ENCODE data around the gene CCNDBP1. TPM values are rescaled to one million over a fixed set of nuclear protein-coding genes. Genes with fewer than 3 reads are reported as not detected.
"Not testable (repeated sequence)": the region's sequence is repeated elsewhere in the genome, so short reads cannot be mapped to it uniquely, and the experiment has no call there.

The CCNDBP1 gene
- total RNA-seq, 1 experiment from 2014 or later = 34.1 TPM

- no peak overlapping the region for H4K8ac ChIP-seq (replicated peaks; ENCODE audit: insufficient read length, low read depth, low read length)
- no peak overlapping the region for H3K14ac ChIP-seq (ENCODE audit: insufficient read depth, low read length)
- TF ChIP-seq CTCF (conservative IDR thresholded peaks at IDR 0.05) = peak; percentile 86
- Mint-ChIP-seq H3K4me3 (no peak overlapping the region), H3K27me3 (ENCODE audit: low read depth) (peaks cover 4% of the 10 kb centered on the region), H3K4me1 (no peaks in the 10 kb centered on the region), H3K27ac (no peak overlapping the region), H3K36me3 (ENCODE audit: insufficient read depth in 1 of 3, low read depth in 3 of 3) (no peaks in the 10 kb centered on the region), H3K9me3 (no peaks in the 10 kb centered on the region)
- H2AFZ ChIP-seq (ENCODE audit: low read length) = no peak overlapping the region
- H3K4me2 ChIP-seq (ENCODE audit: insufficient read depth, insufficient read length, low read length) = no peak overlapping the region
- no peaks in the 10 kb centered on the region for H4K20me1 ChIP-seq (ENCODE audit: control insufficient read depth, insufficient read depth, insufficient read length)
- no peaks in the 10 kb centered on the region for H3K79me1 ChIP-seq (ENCODE audit: insufficient read depth, low read depth, low read length, poor library complexity, severe bottlenecking)
- H3K27ac ChIP-seq (ENCODE audit: insufficient read length, low read depth, low read length) = no peak overlapping the region
- H4K5ac ChIP-seq (ENCODE audit: insufficient read length, low read depth, low read length) = no peak overlapping the region
- peak; percentile 63 for DNase-seq
- no peak overlapping the region for H2AK5ac ChIP-seq (ENCODE audit: insufficient read length, low read length)
- H3K9ac ChIP-seq (ENCODE audit: extremely low read depth, insufficient read length, low read length) = no peak overlapping the region
- no peak overlapping the region for H3K18ac ChIP-seq (ENCODE audit: insufficient read length, low read depth, low read length)
- no peaks in the 10 kb centered on the region for H3K79me2 ChIP-seq (ENCODE audit: insufficient read depth, low read length)
- H2BK15ac ChIP-seq (ENCODE audit: low read depth, low read length) = no peak overlapping the region
- H3K23me2 ChIP-seq (ENCODE audit: insufficient read length, low read depth, low read length, poor library complexity, severe bottlenecking) = no peaks in the 10 kb centered on the region
- no peak overlapping the region for H4K91ac ChIP-seq (ENCODE audit: insufficient read length, low read depth, low read length)
- WGBS (ENCODE audit: extremely low coverage, insufficient read length, low lambda C conversion rate) = no CpG with 5 or more reads among the region's 16 CpGs
- H3K27me3 ChIP-seq (ENCODE audit: insufficient read depth, low read length) = no peaks in the 10 kb centered on the region
- no peaks in the 10 kb centered on the region for H3K4me1 ChIP-seq (ENCODE audit: insufficient read depth, low read length)
- H2BK20ac ChIP-seq (ENCODE audit: low read depth, low read length, poor library complexity, severe bottlenecking) = no peak overlapping the region
- no peak overlapping the region for H3K23ac ChIP-seq (ENCODE audit: insufficient read length, low read depth, low read length)
- no peak overlapping the region for H3K4ac ChIP-seq (ENCODE audit: low read depth, low read length)
- no peak overlapping the region for H3K56ac ChIP-seq (ENCODE audit: insufficient read length, low read depth, low read length)
- H3T11ph ChIP-seq (ENCODE audit: low read length) = no peak overlapping the region
- H2BK5ac ChIP-seq (ENCODE audit: insufficient read length, low read length) = no peak overlapping the region
- no peak overlapping the region for H2BK12ac ChIP-seq (ENCODE audit: insufficient read length, low read depth, low read length)
- no peaks in the 10 kb centered on the region for H3K9me3 ChIP-seq (ENCODE audit: control insufficient read depth, low read depth, low read length)
- H2BK120ac ChIP-seq (ENCODE audit: low read depth, low read length, poor library complexity, severe bottlenecking) = no peak overlapping the region
These were observed 40.2 kb downstream of the CCNDBP1 start for GRCh38 chr15:43225201-43225949.

- H2BK15ac ChIP-seq (ENCODE audit: low read depth, low read length); H3K4me1 ChIP-seq (ENCODE audit: insufficient read depth, low read length); H3K23me2 ChIP-seq (ENCODE audit: insufficient read length, low read depth, low read length, poor library complexity, severe bottlenecking); H3K27me3 Mint-ChIP-seq (ENCODE audit: low read depth); H4K5ac ChIP-seq (ENCODE audit: insufficient read length, low read depth, low read length); H3K27me3 ChIP-seq (ENCODE audit: insufficient read depth, low read length); H3K9ac ChIP-seq (ENCODE audit: extremely low read depth, insufficient read length, low read length); H2BK5ac ChIP-seq (ENCODE audit: insufficient read length, low read length); H3K27ac Mint-ChIP-seq; H2AK5ac ChIP-seq (ENCODE audit: insufficient read length, low read length); H3K27ac ChIP-seq (ENCODE audit: insufficient read length, low read depth, low read length); H4K8ac ChIP-seq (replicated peaks; ENCODE audit: insufficient read length, low read depth, low read length); H3K79me1 ChIP-seq (ENCODE audit: insufficient read depth, low read depth, low read length, poor library complexity, severe bottlenecking); H4K20me1 ChIP-seq (ENCODE audit: control insufficient read depth, insufficient read depth, insufficient read length); H3K18ac ChIP-seq (ENCODE audit: insufficient read length, low read depth, low read length); H3K4me3 Mint-ChIP-seq; H3K14ac ChIP-seq (ENCODE audit: insufficient read depth, low read length); H2BK20ac ChIP-seq (ENCODE audit: low read depth, low read length, poor library complexity, severe bottlenecking); H3K79me2 ChIP-seq (ENCODE audit: insufficient read depth, low read length); H3K36me3 Mint-ChIP-seq (ENCODE audit: insufficient read depth in 1 of 3, low read depth in 3 of 3); H3K9me3 ChIP-seq (ENCODE audit: control insufficient read depth, low read depth, low read length); H4K91ac ChIP-seq (ENCODE audit: insufficient read length, low read depth, low read length); H2AFZ ChIP-seq (ENCODE audit: low read length); H3K4me1 Mint-ChIP-seq; H3K4ac ChIP-seq (ENCODE audit: low read depth, low read length); H2BK12ac ChIP-seq (ENCODE audit: insufficient read length, low read depth, low read length); H3K4me2 ChIP-seq (ENCODE audit: insufficient read depth, insufficient read length, low read length); H3K56ac ChIP-seq (ENCODE audit: insufficient read length, low read depth, low read length); H3T11ph ChIP-seq (ENCODE audit: low read length); DNase-seq; H2BK120ac ChIP-seq (ENCODE audit: low read depth, low read length, poor library complexity, severe bottlenecking); H3K9me3 Mint-ChIP-seq; H3K23ac ChIP-seq (ENCODE audit: insufficient read length, low read depth, low read length): not testable (repeated sequence)
- WGBS (ENCODE audit: extremely low coverage, insufficient read length, low lambda C conversion rate) = no CpG with 5 or more reads among the region's 12 CpGs
These were observed 40.7 kb downstream of the CCNDBP1 start for GRCh38 chr15:43225950-43226255.
